Fibroblast of the aortic adventitia (primary cell): Measurements from ENCODE around the gene EME1. TPM values are rescaled to one million over a fixed set of nuclear protein-coding genes. Genes with fewer than 3 reads are reported as not detected.
"Not testable (repeated sequence)": the region's sequence is repeated elsewhere in the genome, so short reads cannot be mapped to it uniquely, and the experiment has no call there.

Experiments used
- DNase-seq: peaks from one replicate; pipeline ENCODE4 v3.0.0-alpha.2; 2010; ENCODE audit warnings: low read depth
- H3K4me3 ChIP-seq: 2 replicates; pipeline ENCODE4 v1.5.1; 2011; ENCODE audit warnings: low read depth, mild to moderate bottlenecking, control low read depth, low read length, moderate library complexity
- CTCF ChIP-seq: IDR thresholded peaks from 2 replicates; pipeline ENCODE4 v1.5.1; 2011; ENCODE audit warnings: mild to moderate bottlenecking, low read length, control low read depth, inconsistent platforms; ENCODE audit not compliant: insufficient read depth
- small RNA-seq: library from RNA; depleted of rRNA; stranded (forward); fragments of <200 nt; gene quantifications from one replicate; pipeline ENCODE3, GENCODE V24; 2012
- total RNA-seq: library from RNA; depleted of rRNA; stranded (reverse); fragments of >200 nt; gene quantifications from 2 replicates; pipeline ENCODE4 v1.2.3, GENCODE V29; 2012; ENCODE audit warnings: low replicate concordance

Gene EME1
- total RNA-seq, 1 donor: 9.1 TPM

GRCh38 chr17:50426814-50427787, 54.1 kb downstream of the EME1 start:
- DNase-seq: peak; percentile 34

GRCh38 chr17:50428126-50428525, 55.1 kb downstream of the EME1 start:
- H3K4me3 ChIP-seq, DNase-seq: not testable (repeated sequence)

More at GRCh38 chr17:50426814-50427787, 54.1 kb downstream of the EME1 start:
- H3K4me3 ChIP-seq: peak overlapping the region; percentile 75
- TF ChIP-seq CTCF: peak; percentile 19

- H3K4me3 ChIP-seq: no peak overlapping the region
- no peak for DNase-seq
- TF ChIP-seq CTCF: no peak
Observed at GRCh38 chr17:50428831-50429424, 55.9 kb downstream of the EME1 start.

GRCh38 chr17:50429793-50430192, 56.8 kb downstream of the EME1 start:
- no peak for TF ChIP-seq CTCF
- no peak overlapping the region for H3K4me3 ChIP-seq
- no peak for DNase-seq

Small RNA genes within 50 kb of the gene (small RNA-seq; reads per million reads assigned to genes)
- not detected for gene RF00019

Other genes starting within 250 kb of the EME1 start
- 1.6 and 5.1 TPM in 2 replicates for gene SAMD14, start 243.1 kb upstream of the EME1 start, total RNA-seq
- gene PPP1R9B, start 222.6 kb upstream of the EME1 start, total RNA-seq: 59.3 and 85.4 TPM in 2 replicates
- 0.65 and 0.90 TPM in 2 replicates for gene SGCA, start 207.2 kb upstream of the EME1 start, total RNA-seq
- 2,633 and 16,513 TPM in 2 replicates for gene COL1A1, start 171.6 kb upstream of the EME1 start, total RNA-seq
- 0.09 TPM in 1 of 2 replicates, not detected in the other for gene TMEM92, start 98.8 kb upstream of the EME1 start, total RNA-seq
- gene XYLT2, start 27.1 kb upstream of the EME1 start, total RNA-seq: 16.3 and 33.9 TPM in 2 replicates
- 64.3 and 77.3 TPM in 2 replicates for gene MRPL27, start within 50 bp of the EME1 start, total RNA-seq
- 60.3 and 126 TPM in 2 replicates for gene LRRC59, start 24.3 kb downstream of the EME1 start, total RNA-seq
- 15.7 and 273 TPM in 2 replicates for gene ACSF2, start 53.0 kb downstream of the EME1 start, total RNA-seq
- not detected in 2 replicates for gene CHAD, start 95.7 kb downstream of the EME1 start, total RNA-seq
- 25.8 and 35.4 TPM in 2 replicates for gene RSAD1, start 105.6 kb downstream of the EME1 start, total RNA-seq
- gene MYCBPAP, start 135.2 kb downstream of the EME1 start, total RNA-seq: 0.99 and 1.7 TPM in 2 replicates
- not detected in 2 replicates for gene EPN3, start 159.5 kb downstream of the EME1 start, total RNA-seq
- 49.9 and 63.6 TPM in 2 replicates for gene SPATA20, start 173.9 kb downstream of the EME1 start, total RNA-seq
- gene CACNA1G, start 187.5 kb downstream of the EME1 start, total RNA-seq: 0.41 and 1.8 TPM in 2 replicates